SKM-1 (cell line): Measurements from ENCODE around the gene GABRA6.
A peak's percentile ranks its signal among the peaks of the same experiment; 100 is the strongest.
"Not testable (repeated sequence)": the region's sequence is repeated elsewhere in the genome, so short reads cannot be mapped to it uniquely, and the experiment has no call there.

Experiments used
- DNase-seq: peaks from one replicate; lab custom pipeline; 2025; ENCODE audit not compliant: unreplicated experiment; lab: John Stamatoyannopoulos, UW

Gene GABRA6

DNA sequence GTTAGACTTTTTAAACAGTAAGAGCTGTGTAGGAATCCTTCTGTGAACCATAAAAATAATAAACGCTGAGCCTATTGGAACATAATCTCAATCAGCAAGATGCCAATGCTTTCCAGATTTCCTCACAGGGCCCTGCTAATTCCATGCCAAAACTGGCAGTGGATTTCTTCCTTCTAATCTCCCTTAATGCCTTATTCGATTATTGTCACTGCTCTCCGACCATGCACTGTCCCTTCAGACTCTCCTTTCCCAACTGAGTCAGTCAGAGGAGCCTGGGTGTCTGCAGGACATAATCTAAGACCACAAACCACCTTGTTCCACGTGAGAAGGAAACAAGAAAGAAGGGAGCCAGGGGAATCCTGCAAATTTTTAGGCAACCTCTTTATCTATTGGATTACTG is at the start of gene GABRA6:
Gene GABRA6, plus strand, starts transcription at position 261 of the 400 bp plus-strand sequence. CDS start 269 bp downstream, outside the sequence.
- DNase-seq = no peak

DNA sequence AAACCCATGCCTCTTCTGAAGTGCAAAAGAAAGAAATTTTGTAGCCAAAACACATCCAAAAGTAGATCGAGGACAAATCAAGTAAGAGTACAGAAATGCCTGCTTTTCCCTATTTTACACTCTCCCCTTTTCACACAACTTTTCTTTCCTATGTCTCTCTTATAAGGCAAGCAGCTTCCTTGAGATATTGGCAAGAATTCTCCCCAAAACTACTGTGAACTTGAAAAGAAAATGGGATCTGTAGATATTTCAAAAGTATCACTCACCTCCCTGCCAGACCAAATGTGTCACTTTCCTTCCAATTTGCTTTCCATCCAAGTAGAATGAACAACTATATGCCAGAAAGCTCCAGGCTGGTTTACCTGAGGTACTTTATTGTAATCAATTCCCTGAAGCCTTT is 47.9 kb upstream of the GABRA6 start:
- no peak for DNase-seq

DNA sequence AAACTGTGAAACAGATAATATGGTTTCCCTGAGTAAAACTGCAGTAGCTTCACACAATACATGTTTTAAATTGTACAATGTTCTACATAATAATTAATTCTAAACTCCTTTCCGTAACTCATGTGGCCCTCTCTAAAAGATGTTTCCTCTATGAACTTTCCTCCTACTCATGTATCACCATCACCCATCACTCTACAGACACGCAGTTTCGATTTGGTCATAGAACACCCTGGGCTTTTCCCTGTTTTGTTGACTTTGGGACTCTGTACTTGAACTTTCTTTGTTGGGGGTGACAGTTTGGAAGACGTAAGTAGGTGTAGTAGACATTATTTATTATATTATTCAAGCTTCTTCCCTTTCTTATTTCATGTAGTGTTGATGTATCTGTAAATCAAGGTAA is 44.1 kb upstream of the GABRA6 start:
- no peak for DNase-seq

DNA sequence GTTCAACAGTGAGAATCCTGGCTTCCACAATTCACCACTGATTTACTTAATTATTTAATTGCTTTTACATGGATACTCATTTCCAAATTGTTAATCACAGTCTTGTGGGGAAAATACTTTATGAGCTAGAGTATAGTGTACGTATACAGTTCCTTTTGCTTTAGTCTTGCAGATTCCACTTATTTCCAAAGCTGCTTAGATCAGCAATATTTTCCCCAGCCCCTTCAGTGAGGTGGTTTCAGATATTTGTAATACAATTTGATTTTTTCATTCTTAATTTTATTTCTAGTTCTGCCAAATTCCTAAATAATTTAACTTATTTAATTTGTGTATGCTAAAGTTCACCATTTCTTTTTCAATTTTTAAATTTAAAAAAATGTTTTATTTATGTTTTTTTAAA is 40.3 kb upstream of the GABRA6 start:
- DNase-seq = no peak

DNA sequence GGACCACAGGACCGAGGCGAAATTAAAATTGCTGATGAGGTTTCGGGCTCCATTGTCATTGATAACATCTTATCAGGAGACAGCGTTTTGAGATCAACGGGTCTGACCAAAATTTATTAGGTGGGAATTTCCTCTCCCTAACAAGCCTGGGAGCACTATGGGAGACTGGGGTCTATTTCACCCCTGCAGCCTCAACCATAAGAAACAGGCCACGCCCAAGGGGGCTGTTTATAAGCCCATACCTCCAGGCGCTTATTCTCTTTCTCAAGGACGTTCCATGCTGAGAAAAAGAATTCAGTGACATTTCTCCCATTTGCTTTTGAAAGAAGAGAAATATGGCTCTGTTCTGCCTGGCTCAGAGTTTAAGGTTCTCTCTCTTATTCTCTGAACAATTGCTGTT is 33.6 kb upstream of the GABRA6 start:
- DNase-seq = not testable (repeated sequence)

DNA sequence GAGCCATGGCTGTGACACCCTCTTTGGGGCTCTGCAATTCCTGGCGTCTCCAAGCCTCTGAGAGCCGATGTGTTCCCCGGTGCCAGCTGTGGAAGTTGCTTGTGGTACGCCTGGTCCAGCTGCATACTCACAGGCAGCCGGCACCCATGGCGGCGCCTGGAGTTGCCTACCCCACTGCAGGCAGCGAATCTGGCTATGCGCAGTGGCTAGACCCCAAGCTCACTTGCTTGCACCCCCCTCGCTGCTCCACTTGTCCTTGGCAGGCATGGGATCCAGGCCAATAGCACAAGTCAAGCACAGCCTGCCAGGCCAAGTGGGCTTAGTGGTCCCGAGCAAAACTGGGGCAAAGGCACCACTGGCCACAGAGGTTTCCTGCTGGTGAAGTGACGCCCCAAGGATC is 24.7 kb upstream of the GABRA6 start:
- DNase-seq = no peak

DNA sequence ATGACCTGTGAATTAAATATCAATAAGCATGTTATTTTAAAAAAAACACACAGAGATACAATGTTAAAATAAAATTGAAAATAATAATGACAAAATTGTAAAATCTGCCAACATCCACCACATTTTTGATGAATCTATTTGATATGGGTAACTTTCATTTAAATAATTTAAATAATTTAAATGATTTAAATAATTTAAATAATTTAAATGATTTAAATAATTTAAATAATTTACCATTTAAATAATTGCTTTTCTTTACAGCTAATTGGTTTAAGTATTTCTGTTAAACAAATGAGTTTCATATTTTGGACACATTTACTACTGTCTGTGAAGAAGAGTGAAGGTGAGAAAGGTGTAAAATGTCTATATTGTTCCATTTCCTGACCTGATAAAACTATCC is 22.1 kb upstream of the GABRA6 start:
- DNase-seq = no peak

DNA sequence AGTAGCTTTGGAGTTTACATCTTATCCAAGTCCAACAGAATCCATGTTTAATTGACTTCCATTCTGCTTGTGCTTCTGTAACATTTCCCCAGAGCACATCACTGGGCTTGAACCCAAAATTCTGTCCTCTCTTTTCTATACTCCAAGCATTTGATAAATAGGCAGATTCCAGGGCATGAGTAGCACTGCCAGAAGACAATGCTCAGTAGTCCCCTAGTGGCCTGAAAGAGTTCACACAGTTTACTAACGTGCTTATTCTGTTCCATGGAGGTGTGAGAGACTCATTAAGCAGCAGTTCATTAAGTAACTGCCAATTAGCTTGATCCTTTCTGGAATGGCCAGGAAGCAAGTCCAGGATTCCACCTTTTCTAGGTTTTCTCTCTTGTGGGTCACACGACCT is 9.4 kb upstream of the GABRA6 start:
- peak; percentile 51 for DNase-seq

DNA sequence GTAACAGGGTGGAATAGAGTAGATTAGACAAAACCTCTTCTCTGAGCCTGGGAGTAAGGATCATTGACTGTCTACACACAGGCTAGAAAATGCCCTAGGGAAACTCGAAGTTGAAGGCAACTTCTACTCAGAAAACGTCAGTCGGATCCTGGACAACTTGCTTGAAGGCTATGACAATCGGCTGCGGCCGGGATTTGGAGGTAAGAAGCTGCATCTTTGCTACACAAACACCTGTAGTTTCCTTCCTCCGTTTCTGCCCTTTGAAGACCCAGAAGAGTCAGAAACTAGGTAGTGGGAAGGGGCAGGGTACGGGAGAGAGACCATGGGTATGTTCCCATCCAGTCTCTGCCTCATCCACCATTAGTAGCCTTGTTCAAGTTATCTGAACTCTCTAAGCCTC is 628 bp downstream of the GABRA6 start:
- no peak for DNase-seq

DNA sequence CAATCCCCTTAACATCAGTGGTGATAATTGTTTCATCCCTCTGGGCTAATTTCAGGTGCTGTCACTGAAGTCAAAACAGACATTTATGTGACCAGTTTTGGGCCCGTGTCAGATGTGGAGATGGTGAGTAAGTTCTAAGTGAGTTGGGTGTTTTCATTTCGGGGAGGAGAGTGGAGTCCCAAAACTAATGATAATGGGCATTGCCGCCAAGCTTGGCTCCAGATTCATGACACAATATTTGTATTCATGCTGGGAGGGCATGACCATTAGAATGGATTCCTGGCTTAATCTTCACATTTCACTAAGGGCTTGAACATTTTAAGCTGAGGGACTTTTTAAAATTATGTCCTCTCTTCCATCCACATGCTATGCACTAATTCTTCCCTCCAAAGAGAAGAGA is 1.4 kb downstream of the GABRA6 start:
- no peak for DNase-seq

DNA sequence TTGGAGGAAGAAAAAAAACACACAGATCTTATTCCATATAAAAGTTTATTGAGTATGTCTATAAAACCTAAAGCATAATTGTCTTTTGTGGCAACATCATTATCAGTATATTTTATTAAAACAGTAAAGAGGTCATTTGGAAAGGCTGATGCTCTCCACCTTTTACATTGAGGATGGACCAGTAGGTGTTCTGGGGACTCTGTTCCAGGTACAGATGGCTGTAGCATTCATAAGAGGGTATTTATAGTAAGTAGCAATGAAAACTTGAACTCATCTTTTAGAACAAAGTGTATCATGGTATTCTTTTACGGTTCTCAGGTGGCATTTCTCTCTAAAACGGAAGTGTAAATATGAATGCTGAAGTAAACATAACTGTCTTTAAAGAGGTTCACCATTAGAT is 1.8 kb downstream of the GABRA6 start:
- DNase-seq = no peak

DNA sequence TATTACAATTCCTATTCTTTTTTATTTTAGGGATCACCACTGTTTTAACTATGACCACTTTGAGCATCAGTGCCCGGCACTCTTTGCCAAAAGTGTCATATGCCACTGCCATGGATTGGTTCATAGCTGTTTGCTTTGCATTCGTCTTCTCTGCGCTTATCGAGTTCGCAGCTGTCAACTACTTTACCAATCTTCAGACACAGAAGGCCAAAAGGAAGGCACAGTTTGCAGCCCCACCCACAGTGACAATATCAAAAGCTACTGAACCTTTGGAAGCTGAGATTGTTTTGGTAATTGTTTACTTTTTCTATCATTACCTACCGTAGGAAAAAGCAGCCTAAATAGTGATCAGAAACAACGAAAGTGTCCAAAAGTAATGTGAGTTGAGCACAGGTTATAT is 6.4 kb downstream of the GABRA6 start:
- DNase-seq = no peak

DNA sequence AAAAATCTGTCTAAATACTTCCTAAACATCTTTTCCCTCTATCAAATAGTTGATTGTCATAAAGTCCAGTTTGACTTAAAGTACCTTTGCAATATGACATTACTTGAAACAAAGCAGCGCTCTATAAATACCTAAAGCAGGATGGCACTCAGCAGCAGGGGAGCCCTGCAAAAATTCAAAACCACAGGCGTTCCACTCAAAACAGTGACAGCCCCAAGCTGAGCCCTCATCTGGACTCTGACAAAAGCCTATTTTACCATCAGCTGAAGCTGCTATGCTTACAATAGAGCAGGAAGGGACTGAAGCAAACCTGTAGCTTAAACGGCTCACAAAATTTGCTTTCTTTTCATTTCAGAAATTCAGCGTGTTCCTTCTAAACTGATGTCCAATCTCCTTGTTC is 11.5 kb downstream of the GABRA6 start:
- no peak for DNase-seq

DNA sequence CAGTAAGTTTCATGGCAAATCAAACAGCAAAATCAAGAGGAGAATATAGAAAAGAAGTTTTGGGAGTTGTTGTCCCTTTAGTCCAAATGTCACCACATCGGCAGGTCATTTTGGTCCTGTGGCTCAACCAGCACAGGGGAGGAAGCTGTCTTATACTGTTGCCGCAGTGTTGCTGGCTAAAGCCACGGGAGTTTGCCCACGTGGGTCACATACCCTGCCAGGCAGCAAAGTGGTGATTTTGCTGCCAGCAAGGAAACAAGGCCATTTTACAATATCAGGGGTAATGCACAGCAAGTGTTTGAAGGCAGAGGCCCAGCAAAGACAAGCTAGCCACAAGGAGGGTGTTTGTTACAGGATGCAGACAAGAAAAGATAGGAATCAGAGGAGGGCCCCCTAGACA is 14.5 kb downstream of the GABRA6 start:
- DNase-seq = no peak

DNA sequence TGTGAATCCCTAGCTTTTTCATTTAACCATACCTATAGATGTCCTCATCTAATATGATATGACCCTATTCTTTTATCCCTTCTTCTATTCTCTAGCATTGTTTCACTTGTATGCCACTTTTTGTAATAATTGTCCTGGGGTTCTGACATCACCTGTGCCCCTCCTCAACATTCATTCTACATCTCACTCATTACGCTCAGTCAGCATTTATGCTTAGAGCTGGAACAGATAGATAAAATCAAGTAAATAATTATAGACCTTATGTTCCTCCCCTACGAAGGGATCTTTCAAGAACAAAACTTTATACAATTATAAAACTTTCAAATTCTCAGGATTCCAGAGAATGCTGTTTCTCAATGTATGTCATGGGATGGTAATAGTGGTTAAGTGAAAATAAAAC is 18.0 kb downstream of the GABRA6 start:
- DNase-seq = no peak

DNA sequence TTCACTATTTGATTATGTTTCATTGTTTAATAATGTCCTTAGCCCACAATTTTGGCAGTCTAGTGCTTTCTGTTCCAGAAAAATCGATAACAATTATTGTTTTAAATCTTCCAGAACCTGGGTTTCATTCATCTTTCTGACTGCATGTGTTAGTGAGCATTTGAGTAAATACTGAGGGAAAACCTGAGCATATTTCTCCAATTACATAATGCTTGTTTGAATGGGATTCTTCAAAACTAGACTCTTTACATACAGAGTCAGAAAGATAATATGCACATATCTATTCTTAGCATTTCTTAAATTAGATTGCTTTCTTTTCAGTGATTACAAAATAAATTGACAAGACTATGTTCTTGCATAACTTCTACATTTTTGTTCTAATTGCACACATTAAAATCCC is 21.9 kb downstream of the GABRA6 start:
- DNase-seq = no peak

DNA sequence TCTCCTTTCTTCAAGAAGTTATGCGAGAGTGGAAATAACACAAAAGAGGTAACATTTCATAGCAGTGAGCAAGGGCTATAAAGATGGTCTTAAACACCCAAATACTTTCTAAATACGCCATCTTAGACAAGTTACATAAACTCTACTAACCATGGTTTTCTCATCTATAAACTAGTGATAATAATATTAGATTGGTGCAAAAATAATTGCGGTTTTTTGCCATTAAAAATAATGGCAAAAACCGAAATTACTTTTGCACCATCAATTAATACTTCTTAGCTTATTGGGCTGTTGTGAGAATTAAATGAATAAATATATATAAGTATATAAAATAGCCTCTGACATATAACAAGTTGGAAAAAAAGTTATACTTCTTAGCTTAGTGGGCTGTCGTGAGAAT is 23.7 kb downstream of the GABRA6 start:
- no peak for DNase-seq

DNA sequence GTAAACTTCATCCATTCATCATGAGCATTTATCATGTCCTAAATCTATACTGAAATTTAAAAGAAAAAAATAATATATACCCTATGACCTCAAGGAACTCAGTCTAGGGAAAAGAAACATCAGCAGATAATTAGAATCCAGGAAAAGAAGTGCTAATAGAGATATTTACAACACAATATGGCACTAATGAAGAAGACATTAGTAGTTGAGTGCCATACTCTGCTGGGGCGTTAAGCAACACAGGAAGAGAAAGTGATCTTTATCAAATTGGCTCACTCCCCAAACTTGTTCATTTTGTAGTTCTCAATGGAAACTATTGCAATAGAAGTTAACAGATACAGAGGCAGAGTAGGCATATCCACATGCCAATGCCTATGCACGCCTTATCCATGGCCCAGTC is 27.5 kb downstream of the GABRA6 start:
- DNase-seq = no peak

DNA sequence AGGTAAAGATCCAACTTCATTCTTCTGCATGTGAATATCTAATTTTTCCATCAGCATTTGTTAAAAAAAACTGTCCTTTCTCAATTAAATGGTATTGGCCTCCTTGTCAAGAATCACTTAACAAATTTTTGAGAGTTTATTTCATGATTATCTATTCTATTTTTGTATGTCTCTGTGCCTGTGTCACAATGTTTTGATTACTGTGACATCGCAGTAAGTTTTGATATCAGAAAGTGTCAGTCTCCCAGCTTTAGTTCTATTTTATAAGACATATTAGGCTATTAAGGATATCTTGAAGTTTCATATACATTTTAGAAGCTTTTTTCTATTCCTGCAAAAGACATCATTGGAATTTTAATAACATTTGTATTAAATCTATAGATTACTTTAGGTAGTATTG is 33.6 kb downstream of the GABRA6 start:
- no peak for DNase-seq

DNA sequence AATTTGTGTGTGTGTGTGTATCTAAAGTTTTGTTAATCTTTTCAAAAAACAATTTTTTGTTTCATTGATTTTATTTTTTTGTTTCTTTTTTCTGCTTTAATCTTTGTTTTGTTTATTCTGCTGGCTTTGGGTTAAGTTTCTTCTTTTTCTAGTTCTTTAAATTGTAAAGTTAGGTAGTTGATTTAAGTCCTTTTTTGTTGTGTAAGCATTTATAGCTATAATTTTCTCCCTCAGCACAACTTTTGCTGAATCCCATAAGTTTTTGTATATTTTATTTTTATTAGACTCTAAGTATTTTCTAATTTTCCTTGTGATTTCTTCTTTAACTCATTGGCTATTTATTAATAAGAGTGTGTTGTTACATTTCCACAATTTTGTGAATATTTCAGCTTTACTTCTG is 34.9 kb downstream of the GABRA6 start:
- no peak for DNase-seq

DNA sequence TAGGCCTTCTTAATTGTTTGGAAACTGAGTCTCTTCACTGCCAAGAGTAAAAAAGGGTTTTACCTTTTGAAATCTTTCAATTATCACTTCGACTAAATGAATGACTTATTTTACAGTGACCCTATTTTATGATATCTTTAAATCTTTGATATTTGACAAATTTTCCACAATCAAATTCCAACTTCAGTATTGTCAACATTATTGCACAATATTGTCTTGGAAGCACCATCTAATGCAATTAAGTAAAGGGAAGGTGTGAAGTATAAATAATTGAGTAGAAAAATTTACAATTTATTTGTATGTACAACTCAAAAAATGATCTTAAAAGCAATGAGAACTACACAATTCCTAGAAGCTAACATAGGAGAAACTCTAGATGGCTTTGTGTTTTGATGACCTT is 49.2 kb downstream of the GABRA6 start:
- DNase-seq = no peak

DNA sequence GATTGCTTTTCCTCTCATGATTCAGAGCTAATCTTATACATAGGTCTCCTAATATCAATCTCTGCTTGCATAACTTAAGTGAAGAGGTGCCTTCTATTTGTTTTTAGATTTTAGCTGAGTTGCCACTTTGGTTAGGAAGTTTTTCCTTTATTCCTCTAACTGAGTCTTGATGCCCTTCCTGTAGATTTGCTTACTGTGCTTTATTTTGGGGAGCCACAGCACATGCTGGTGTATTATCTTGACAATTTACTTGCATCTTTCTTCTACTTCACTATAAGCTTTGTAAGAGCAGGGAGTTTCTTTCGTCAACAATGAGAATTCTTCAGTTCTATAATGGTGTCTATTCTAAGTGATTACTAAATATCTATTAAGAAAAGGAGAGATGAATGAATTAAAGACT is 54.9 kb downstream of the GABRA6 start:
- DNase-seq = no peak

DNA sequence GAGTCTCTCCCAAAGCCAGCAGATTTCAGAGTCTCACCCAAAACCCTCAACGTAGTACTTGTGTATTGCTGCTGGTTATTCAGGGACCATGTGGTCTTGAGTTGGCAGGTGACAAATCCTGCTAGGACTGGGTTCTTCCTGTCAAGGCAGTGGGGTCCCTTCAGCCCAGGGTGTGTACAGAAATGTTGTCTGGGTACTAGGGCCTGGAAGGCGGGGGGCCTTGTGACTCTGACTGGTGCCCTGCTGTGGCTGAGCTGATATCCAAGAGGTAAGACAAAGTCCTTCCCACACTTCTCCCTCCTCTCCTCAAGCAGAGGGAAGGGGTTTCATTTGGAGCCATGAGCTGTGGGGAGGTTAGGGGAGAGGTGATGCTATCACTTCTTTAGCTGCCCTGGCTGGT is 58.8 kb downstream of the GABRA6 start:
- DNase-seq = no peak

DNA sequence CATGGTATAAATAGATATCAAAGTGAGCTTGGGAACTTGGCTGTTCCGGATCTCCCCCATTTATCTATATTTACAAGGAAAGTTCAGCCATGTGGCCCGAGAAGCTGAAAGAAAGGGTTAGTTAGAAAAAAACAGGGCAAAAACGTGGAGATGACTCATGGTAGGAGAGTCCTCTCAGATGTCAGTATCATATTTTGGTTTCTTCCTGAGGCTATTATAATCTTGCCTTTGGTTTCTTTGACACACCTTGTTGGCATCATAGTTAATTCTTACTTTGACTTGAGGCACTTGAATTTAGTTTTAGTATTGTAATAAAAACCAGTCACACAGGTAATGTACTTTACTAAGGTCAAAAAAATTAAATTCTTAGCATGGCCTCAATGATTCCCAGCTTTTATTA is 59.9 kb downstream of the GABRA6 start:
- DNase-seq = no peak
